IPS-18c (cell line): ENCODE measurements around the gene CNOT4.

Experiments used
- H3K4me3 ChIP-seq: 2 replicates; pipeline ENCODE4 v1.7.0; 2013; ENCODE audit warnings: low read depth, mild to moderate bottlenecking, low read length, moderate library complexity; ENCODE audit not compliant: insufficient read depth
- H3K9me3 ChIP-seq: one replicate; pipeline ENCODE4 v1.6.1; 2013; ENCODE audit warnings: mild to moderate bottlenecking, low read length, moderate library complexity; ENCODE audit not compliant: control insufficient read depth, insufficient read depth

CNOT4 gene

DNA sequence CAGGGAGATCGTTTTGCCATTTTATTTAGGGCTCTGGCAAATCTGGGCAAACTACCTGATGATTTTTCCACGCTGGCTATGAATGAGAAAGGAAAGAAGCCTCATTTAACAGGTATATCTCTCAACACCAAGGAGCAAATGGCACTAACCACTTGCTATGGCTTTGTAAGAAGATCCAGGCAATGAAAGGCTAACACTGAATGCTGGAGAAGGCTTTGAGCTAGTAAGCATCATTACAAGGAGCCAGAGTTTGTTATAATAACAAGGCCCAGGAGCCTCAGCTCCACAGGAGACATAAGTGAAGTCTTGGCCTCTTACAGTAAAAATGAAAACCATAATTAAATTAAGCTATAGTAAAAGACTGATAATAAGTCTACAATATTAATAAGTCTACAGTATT lies 123.1 kb downstream of the CNOT4 start:
- H3K9me3 ChIP-seq = no peaks in the 10 kb centered on the region
- no peak overlapping the region for H3K4me3 ChIP-seq

DNA sequence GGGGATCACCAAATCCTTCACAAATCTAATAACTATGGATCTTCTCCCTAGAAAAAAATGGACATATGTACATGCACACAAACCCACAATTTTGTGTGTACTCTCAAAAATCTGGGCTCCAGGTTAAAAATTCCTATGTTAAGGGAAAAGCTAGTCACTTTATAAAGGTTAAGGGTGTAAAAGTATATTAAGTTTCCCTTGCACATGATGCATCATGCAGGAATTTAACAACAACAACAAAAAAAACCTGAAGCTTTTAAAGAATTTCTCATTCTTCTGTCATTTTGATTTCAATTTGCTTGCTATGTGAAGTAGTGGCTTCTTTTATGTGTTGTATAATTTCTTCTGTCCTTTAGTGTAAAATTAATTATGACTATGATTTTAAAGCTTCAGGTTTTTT lies 123.7 kb downstream of the CNOT4 start:
- Histone ChIP-seq H3K9me3 (no peaks in the 10 kb centered on the region), H3K4me3 (no peak overlapping the region)

DNA sequence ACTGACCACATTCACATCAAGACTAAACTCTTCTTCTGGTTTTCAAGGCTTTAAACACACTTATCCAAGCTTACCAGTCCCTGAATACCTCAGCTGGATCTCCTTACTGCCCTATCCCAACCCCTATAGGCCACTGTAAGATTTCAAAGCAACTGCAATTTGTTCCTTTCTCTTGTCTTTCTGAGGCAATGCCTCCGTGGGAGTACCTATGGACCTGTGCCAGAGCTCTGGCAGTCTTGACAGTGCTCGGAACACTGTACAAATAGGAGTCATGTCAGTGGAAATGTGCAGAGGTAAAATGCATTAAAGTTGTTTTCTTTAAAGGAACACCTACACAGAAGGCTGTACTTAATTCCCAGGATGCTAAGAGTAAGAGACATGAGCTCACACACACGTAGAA lies 124.7 kb downstream of the CNOT4 start:
- no peak overlapping the region for H3K4me3 ChIP-seq

DNA sequence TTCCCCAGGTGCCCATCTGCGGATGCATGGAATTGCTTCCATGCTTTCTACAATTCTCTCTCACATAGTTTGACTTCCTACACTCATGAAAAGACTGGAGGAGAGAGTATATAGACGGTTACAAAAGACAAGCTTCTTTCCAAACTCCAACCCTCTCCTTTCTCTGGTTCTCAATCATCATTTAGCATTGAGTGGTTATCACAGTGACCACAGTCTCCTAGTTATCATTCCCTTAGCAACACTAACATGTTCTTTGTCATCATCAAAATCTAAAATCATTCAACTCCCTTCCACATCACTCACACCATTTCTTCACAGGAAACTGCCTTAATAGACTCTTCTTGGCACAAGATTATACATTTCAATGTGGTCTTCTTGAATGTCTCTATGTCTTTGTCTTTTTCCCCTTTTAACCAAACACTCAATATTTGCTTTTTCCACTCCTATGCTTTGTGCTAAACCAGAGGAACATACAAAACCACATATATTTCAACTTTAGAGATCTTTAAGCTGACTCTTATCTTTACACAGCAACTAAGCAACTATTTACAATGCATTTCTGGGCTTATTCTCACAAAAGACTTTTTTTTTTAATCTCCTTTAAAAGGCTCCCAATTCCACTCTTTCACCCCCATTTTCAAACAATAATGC lies 126.3 kb downstream of the CNOT4 start:
- no peak overlapping the region for H3K4me3 ChIP-seq
- no peaks in the 10 kb centered on the region for H3K9me3 ChIP-seq

More for the DNA sequence above, 124.7 kb downstream of the CNOT4 start:
- no peaks in the 10 kb centered on the region for H3K9me3 ChIP-seq

DNA sequence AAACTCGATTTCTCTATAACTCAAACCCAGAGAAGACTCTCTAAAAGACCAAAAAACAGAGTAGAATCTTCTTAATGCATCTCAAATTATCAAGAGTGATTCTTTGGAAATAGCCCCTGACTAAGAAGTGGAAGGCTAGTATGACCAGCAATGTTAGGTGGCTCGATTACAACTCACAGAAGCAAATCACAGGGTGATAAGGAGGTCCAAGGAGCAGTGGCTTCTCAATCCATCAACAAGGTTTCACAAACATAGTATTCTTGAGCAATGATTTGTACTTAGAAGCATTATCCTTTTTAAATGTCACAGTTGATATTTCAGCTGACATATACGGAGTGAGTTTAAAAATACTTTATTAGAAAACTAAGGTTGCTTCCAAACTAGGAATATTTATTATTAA lies 127.7 kb downstream of the CNOT4 start:
- Histone ChIP-seq H3K9me3 (no peaks in the 10 kb centered on the region), H3K4me3 (no peak overlapping the region)

DNA sequence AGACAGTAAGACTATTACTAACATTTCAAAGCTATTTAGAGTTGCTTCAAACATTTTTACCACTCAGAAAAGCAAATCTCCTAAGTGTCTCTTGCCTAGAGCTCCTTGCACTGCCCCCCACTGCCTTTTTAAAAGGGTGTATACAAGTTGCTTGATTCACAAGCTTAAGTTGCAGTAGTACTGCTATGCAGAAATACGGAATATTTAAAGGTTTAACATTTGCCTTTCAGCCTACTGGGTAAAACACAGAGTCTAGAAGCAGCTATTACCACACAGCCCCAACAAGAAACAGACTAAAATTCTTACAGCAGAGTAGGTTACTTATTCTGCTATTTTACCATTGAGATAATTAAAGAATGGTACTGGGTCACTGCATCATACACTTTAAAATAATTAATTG lies 128.5 kb downstream of the CNOT4 start:
- Histone ChIP-seq H3K9me3 (no peaks in the 10 kb centered on the region), H3K4me3 (no peak overlapping the region)

DNA sequence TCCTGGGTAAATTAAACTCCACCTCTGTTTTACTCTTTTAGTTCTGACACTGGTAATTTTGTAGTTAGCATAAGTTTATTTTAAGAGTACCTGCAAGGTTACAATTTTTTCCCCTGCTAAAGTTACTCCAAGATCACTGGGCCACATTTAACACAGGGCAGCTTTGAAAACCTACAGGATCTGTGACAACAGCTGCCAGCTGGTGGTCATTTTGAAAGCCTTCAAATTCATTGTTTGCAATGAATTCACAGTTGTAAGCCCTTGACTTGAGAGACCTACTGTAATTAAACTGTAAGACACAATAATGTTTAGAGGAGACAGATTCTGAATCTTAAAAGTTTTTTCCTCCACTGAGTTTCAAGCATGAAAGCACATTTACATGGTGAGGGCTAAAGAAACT lies 129.6 kb downstream of the CNOT4 start:
- Histone ChIP-seq H3K4me3 (no peak overlapping the region), H3K9me3 (no peaks in the 10 kb centered on the region)

DNA sequence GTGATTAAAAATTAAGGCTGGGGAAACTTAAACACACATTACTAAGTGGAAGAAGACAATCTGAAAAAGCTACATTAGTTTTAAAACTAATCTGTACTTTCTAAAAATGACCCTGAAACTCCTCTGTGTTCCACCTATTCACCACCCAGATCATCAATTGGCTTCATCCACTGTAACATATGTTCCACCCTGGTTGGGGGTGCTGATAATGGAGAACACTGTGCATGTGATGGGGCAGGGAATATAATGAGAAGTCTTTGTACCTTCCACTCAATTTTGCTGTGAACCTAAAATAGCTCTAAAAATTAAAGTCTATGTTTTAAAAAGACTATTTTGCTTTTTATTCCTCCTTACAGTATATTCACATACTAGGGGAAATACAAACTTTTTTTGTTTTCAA lies 132.7 kb downstream of the CNOT4 start:
- no peaks in the 10 kb centered on the region for H3K9me3 ChIP-seq

DNA sequence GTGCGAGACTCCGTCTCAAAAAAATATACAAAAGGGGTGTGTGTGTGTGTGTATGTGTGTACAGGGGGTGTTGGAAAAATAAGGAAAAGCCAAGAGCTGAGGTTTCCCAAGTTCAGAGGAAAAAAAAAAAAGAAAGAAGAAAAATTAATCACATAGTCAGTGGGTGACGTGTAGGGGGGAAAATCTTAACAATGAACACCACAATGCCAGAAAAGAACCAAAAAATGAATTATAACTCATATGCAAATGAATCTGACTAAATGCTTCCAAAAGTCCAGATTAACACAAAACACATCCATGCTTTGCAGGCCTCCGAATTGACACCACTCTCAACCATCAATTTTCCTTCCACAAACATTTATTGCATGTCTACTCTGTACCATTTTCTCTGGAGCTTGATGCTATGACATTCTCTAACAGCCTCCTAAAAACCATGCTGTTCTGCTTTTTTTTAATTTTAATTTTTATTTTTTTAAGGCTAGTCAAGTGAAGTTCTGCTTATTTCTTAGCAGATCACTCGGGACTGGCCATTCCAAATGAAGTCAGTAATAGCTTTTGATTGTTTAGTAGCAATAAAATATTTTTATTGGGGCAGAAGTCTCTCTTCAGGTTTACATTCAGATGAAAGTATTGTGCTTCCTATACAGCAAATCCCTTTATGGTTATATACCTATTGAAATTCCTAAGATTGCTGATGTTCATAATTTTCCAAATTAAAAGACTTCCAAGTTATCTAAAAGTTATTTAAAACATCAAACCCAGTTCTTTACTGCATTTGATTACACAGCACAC lies 133.8 kb downstream of the CNOT4 start:
- no peak overlapping the region for H3K4me3 ChIP-seq
- H3K9me3 ChIP-seq = no peaks in the 10 kb centered on the region

More for the DNA sequence above, 132.7 kb downstream of the CNOT4 start:
- H3K4me3 ChIP-seq = no peak overlapping the region

DNA sequence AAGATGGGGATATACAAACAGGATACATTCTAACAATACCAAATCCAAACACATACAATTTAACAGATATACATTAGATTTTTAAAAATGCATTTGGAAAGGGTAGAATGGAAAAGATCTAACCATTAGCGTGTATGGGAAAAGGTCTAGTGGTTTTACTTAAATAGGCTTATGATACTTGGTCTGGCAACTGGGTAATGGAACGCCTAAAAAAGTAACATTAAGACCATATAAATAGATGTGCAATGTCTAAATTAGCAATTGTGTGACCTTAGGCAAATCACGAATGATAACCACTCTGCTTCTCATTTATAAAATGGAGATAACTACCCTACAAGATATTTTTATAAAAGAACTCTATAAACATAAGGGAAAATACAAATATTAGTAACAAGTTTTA lies 135.2 kb downstream of the CNOT4 start:
- no peak overlapping the region for H3K4me3 ChIP-seq
- no peaks in the 10 kb centered on the region for H3K9me3 ChIP-seq

DNA sequence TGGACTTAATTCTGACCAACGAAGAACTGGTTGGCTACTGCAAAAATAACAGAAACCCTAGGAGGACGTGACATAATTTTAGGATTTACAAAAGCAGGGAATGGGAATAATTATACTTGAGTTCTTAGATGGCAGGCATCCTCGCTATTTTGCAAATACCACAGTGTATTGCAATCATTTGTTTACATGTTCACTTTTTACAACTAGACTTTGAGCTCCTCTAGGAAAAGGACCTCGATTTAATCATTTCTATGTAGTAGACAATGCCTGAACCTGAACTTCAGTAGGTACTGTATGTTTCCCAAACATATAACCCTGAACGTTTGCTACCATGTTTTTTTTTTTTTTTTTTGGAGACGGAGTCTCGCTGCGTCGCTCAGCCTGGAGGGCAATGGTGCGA lies 137.7 kb downstream of the CNOT4 start:
- Histone ChIP-seq H3K9me3 (no peaks in the 10 kb centered on the region), H3K4me3 (no peak overlapping the region)

DNA sequence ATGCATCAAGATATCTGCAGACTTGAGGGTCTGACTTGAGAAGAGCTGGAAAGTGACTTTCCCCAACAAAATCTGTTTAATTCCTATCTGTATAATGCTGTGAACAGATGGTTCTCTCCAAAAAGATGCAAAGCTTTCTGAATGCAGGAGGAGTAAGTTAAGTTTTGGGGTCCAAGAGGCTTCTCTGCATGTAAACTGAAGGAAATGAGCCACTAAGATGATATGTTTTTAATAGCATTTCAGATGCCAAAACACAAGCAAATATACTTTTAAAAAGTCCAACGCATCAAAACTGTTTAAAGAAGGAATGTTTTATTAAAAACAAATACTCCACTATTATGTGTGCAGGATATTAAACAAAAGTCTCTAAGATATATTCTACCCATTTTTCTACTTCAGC lies 139.2 kb downstream of the CNOT4 start:
- H3K4me3 ChIP-seq = no peak overlapping the region
- no peaks in the 10 kb centered on the region for H3K9me3 ChIP-seq

DNA sequence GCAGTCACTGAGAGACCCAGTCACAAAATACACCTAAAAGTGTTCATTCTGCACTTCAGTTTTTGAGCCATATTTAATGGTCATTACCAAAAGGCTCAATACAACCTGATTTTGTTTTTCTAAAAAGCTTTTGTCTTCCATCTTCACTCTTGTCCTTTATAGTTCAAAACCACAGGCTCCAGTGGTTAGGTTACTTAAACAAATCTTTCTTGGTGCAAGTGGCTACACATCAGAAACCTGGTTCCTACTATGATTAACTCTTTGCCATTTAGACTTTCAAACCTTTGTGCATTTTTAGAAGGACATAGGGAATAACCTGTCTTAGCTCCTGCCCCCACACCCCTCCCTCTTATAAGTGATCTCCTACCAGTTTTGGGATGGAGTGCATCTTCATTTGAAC lies 140.5 kb downstream of the CNOT4 start:
- Histone ChIP-seq H3K4me3 (no peak overlapping the region), H3K9me3 (no peaks in the 10 kb centered on the region)

DNA sequence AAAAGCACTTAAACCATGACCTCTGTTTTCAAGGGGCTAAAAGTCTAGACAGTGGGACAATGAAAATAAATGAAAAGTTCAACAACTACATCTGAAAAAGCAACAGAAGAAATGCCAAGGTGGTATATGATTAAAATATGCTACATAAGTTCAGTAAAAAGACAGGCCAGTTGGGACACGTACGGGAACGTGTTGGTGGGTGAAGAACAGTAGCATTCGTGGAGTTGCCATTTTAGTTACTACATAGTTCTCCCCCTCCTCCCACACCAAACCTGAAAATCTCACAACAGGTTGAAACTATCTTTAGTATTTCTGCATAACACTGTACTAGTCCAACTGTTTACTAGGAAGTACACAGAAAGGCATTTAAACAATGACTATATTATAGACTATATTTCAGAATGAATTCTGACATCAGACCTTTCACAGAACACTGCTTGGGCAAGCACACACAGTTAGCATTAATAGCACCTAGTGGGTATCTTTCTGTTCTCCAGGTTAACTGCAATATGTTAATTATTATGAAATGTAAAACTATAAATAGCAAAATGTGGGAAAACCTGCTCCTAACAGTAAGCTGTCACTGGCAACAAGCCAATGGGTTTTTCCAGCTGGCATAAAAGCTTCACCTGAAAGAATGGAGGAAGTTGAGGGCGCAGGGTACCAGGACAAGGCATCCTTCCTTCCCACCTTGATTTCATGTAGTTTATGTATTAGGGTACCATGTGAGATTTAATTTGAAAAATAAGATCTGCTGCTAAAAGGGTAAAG lies 141.3 kb downstream of the CNOT4 start:
- no peaks in the 10 kb centered on the region for H3K9me3 ChIP-seq
- no peak overlapping the region for H3K4me3 ChIP-seq

DNA sequence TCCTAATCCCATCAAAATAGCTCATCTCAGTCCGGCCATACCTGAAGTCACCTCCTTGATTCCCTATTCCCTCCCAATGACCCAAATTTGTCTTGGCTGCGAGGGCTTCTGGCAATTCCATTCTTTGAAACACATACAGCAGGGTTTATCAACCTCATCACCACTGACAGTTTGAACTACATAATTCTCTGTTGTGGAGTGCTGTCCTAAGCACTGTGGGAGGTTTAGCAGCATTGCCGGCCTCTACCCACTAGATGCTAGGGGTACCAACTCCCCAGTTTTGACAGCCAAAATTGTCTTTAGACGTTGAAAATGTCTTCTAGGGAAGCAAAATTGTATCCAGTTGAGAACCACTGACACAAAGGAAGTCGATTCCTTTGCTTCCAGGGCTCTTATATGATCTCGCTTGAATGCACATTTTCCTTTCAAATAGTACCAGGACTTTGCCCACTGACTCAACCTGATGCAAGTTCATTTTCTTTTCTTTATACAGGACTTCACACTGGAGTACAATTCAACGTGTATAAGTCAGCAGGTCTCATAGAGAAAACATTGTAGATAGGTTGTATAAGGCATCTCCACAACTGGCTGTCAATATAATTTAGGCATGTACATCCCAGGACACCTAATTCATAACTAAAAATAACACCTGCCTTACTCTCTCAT lies 142.9 kb downstream of the CNOT4 start:
- no peaks in the 10 kb centered on the region for H3K9me3 ChIP-seq
- H3K4me3 ChIP-seq = no peak overlapping the region

DNA sequence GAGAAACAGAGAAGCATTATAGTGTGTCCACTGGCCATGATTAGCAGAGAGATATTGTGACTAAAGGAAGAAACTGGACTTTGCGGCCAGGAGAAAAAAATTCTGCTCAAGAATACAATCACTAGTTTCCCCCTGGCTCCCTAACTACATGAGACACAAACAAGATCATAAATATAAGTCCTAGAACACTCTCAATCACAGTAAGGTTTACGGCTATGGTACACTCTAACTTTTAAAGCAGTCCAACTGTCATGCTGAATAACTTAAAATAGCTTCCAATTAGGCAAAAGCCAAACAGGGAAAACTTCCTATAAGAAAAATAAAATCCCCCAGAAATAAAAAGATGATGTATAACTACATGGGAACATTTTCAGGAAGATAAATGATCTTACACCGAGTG lies 144.2 kb downstream of the CNOT4 start:
- no peak overlapping the region for H3K4me3 ChIP-seq
- no peaks in the 10 kb centered on the region for H3K9me3 ChIP-seq

DNA sequence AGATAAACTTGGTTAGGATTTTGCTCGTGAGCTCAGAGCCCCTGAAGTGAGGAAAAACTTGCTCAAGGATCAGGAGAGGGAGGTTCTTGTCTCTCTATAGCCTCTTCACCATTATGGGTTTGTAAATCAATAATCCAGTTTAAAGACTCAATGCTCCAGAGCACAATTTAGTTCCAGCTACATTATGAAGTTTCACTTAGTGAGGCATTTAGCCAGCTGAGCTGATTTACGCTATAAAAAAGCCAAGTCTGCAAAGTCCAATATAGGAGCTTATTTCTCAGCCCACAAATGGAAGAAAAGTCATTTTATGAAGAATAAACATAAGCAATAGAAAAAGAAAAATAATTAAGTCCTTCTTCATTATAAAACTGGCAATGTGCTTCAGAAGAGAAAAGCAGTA lies 145.7 kb downstream of the CNOT4 start:
- no peaks in the 10 kb centered on the region for H3K9me3 ChIP-seq
- no peak overlapping the region for H3K4me3 ChIP-seq

DNA sequence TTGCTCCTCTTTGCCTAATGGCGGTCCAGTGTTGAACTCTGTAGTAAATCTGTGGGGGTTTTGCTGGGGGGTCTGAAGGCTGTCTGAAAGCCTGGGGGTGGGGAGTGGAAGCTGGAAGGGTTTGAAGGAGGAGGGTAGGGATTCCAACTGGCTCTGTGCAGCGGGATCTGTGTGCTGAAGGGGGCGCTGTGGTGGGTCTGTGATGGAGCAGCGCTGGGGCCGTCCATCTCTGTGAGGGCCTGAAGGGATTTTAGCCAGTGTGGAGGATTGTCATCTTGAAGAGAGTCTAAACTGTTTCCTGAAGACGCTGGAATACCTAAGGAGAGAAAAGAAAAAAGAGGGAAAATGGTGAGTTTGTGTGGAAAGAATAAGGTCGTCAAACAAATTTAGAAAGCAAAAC lies 147.0 kb downstream of the CNOT4 start:
- Histone ChIP-seq H3K9me3 (no peaks in the 10 kb centered on the region), H3K4me3 (no peak overlapping the region)
